HG03097 (cell line): Measurements from ENCODE around the gene ENOX2.

Source experiments
- ATAC-seq: cut with Tn5 transposase; IDR thresholded peaks from one replicate; pipeline ENCODE4 v1.9.1; 2021; ENCODE audit not compliant: unreplicated experiment, low FRiP score

The ENOX2 gene

GRCh38 chrX:130649738-130650137 is 253.3 kb downstream of the ENOX2 start:
- ATAC-seq, result no peak

- no peak for ATAC-seq
Measured at GRCh38 chrX:130647468-130647867, 255.5 kb downstream of the ENOX2 start.

GRCh38 chrX:130645955-130646583 is 256.9 kb downstream of the ENOX2 start:
- ATAC-seq, result no peak

GRCh38 chrX:130637591-130637990 is 265.4 kb downstream of the ENOX2 start:
- ATAC-seq, result no peak

- no peak for ATAC-seq
Measured at GRCh38 chrX:130636277-130636676, 266.7 kb downstream of the ENOX2 start.

- no peak for ATAC-seq
Measured at GRCh38 chrX:130631011-130631410, 272.0 kb downstream of the ENOX2 start.

- ATAC-seq, result no peak
Measured at GRCh38 chrX:130628516-130628915, 274.5 kb downstream of the ENOX2 start.

GRCh38 chrX:130626521-130626920 is 276.5 kb downstream of the ENOX2 start:
- no peak for ATAC-seq

GRCh38 chrX:130625386-130625785 is 277.6 kb downstream of the ENOX2 start:
- no peak for ATAC-seq

- ATAC-seq, result peak; percentile 84
Measured at GRCh38 chrX:130623518-130623917, 279.5 kb downstream of the ENOX2 start.

GRCh38 chrX:130615941-130616340 is 287.1 kb downstream of the ENOX2 start:
- ATAC-seq, result no peak

GRCh38 chrX:130607431-130607830 is 295.6 kb downstream of the ENOX2 start:
- no peak for ATAC-seq

- no peak for ATAC-seq
Measured at GRCh38 chrX:130606425-130606824, 296.6 kb downstream of the ENOX2 start.

GRCh38 chrX:130604882-130605281 is 298.1 kb downstream of the ENOX2 start:
- no peak for ATAC-seq

- no peak for ATAC-seq
Measured at GRCh38 chrX:130594453-130594916, 308.5 kb downstream of the ENOX2 start.

- no peak for ATAC-seq
Measured at GRCh38 chrX:130593911-130594310, 309.1 kb downstream of the ENOX2 start.

- ATAC-seq, result no peak
Measured at GRCh38 chrX:130592204-130592603, 310.8 kb downstream of the ENOX2 start.

- no peak for ATAC-seq
Measured at GRCh38 chrX:130578906-130579305, 324.1 kb downstream of the ENOX2 start.

GRCh38 chrX:130577431-130577830 is 325.6 kb downstream of the ENOX2 start:
- ATAC-seq, result no peak

- no peak for ATAC-seq
Measured at GRCh38 chrX:130575831-130576389, 327.1 kb downstream of the ENOX2 start.
